ENCODE data around the gene NYAP1.

The NYAP1 gene

GRCh38 chr7:100465702-100466311 is 17.9 kb upstream of the NYAP1 start:
- TF ChIP-seq, protein P1, sequence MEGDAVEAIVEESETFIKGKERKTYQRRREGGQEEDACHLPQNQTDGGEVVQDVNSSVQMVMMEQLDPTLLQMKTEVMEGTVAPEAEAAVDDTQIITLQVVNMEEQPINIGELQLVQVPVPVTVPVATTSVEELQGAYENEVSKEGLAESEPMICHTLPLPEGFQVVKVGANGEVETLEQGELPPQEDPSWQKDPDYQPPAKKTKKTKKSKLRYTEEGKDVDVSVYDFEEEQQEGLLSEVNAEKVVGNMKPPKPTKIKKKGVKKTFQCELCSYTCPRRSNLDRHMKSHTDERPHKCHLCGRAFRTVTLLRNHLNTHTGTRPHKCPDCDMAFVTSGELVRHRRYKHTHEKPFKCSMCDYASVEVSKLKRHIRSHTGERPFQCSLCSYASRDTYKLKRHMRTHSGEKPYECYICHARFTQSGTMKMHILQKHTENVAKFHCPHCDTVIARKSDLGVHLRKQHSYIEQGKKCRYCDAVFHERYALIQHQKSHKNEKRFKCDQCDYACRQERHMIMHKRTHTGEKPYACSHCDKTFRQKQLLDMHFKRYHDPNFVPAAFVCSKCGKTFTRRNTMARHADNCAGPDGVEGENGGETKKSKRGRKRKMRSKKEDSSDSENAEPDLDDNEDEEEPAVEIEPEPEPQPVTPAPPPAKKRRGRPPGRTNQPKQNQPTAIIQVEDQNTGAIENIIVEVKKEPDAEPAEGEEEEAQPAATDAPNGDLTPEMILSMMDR (IDR thresholded peaks at IDR 0.05): peak; percentile 68
- Histone ChIP-seq H3K27ac (peak overlapping the region; percentile 47 to 73), H3K4me3 (peak overlapping the region; percentile 44)
- DNase-seq (ENCODE audit: low spot score): peak; percentile 84

DNA sequence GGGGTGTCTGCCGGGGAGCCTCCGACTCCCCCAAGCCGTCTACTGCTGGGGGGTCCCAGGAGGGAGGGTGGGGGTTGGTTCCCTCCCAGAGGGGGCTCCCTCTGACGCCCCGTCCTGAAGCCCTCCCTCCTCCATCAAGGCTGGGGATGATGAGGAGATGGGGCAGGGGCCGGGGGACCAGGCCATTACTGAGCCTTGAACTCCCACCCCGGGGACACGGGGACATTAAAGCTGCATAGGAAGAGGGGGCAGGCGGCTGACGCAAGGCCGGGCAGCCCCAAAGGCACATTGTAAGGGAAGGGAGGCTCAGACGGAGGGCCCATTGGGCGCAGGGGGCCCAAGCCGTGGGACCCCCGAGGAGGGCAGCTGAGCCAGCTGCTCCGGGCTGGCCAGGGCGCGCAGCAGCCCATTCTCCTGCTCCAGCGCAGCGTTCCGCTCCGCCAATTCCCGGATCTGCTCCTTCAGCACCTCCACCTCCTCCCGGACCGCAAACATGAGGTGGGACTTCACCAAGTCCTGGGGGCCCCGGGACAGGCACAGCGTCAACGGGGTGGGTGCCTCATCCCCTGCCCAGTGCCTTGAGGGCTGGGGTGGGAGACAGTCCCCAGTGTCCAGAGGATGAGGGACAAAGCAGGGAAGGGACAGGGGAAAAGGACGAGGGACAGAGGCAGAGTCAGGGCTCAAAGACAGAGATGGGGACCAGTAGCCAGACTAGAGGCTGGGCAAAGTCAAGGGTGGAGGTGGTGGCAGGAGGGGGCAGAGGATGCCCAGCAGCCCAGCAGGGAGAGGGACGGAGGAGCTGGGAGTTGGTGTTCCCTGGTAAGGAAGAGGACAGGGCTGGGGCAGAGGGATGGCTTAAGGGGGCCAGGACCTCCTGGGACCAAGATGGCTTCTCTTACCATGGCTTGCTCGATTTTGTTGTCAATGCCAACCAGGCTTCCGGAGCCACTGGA is 16.8 kb upstream of the NYAP1 start:
- peak overlapping the region; percentile 38 for H3K4me3 ChIP-seq

DNA sequence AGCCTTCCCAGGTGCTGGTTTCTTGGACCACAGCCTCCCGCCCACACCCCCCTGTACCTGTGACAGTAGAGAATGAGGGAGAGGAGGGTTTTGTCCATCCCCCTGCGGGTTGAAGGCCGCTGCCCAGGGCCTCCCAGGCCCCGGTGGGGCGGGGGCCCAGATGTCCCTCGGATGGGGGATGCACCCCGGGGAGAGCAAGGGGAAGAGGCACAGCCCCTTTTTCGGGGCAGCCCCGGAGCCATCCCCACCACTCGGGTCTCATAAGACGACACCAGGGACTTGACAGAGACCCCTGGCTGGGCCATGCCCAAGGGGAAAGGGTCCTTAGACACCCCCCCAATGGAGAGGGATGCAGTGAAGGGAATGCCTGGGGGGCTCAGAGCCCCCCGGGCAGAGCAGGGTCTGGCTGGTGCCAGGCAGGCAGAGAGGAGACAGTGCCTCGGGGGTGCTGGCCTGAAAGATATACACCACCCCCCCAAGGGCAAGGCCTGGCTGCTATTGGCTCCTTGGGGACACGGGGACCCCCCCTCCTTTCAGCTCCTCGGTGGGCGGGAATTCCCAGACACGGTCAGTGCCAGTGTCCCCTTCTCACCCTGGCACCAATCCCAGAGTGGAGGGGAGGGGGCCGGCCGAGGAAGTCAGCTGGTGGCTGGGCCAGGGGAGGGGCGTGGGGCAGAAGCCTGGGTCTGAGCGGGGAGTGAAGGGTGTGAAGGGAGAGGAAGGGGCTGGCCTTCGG is 15.9 kb upstream of the NYAP1 start:
- Histone ChIP-seq H3K27ac (peak overlapping the region in 1 of 2 donors; percentile 56), H3K4me3 (no peak overlapping the region)
- DNase-seq (ENCODE audit: low spot score): peak; percentile 74
- TF ChIP-seq, protein P1 (IDR thresholded peaks at IDR 0.05): no peak

More for the DNA sequence above, 16.8 kb upstream of the NYAP1 start:
- peak overlapping the region in 1 of 2 donors; percentile 56 for H3K27ac ChIP-seq
- DNase-seq (ENCODE audit: low spot score): peak; percentile 72
- TF ChIP-seq, protein P1 (IDR thresholded peaks at IDR 0.05): no peak

DNA sequence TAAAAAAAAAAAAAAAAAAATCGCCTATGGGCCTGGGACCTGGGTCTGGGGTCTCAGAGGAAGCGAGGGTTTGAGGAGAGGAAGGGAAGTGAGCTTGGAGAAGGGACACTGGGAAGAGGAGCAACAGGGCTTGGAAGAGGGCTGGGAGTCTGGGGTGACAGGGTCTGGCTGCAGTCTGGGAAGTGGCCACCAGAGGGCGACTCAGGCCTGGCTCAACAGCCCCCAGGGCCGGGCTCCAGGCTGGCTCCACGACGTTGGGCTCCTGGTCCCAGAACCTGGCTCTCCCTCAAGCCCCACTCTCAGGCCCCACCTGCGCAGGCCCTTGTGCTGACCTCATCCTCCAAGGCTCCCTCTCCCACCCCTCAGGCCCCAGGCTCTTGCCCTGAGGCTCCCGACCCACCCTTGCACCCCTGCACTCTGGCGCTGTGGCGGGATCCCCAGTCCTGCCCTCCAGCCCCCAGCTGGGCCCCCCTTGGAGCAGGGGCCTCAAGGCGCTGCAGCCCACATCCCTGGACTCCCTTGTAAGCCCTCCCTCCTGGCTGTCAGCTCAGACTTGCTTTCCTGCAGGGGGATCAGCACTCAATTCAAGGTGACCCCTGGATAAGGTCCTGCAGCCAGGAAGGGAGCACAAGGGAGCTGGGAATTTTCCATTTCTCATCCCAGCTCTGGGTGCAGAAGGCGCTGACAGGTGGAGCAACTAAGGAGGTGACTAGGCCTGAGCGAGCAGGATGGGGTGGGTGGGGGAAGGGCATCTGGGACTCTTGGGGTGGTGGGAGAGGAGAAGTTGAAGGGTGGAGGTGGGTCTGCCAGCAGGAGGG is 14.3 kb upstream of the NYAP1 start:
- TF ChIP-seq, protein P1 (IDR thresholded peaks at IDR 0.05): peak; percentile 89
- no peak overlapping the region for H3K4me3 ChIP-seq
- H3K27ac ChIP-seq: peak overlapping the region in 1 of 2 donors; percentile 47
- peak; percentile 83 for DNase-seq (ENCODE audit: low spot score)

DNA sequence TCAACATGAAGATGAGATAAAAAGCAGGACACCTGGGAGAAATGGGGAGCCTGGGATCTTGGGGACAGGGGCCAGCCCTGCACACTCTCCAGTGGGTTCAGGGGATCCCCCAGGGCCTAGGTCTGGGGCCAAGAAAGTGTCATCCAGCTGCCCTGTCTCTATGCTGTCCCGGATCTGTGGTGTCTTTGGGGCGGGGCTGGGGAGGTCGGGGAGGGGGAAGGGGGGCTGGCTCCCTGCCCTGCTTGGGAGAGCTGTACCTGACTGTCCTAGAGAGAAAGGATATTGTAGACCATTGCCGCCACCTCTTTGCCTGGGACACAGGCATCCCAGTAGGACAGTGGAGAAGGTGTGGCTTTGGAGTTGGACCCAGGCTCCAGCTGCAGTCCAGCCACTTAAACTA is 12.7 kb upstream of the NYAP1 start:
- TF ChIP-seq, protein P1 (IDR thresholded peaks at IDR 0.05): no peak
- no peak for DNase-seq (ENCODE audit: low spot score)
- H3K27ac ChIP-seq: peak overlapping the region in 1 of 2 donors; percentile 2
- H3K4me3 ChIP-seq: no peak overlapping the region

DNA sequence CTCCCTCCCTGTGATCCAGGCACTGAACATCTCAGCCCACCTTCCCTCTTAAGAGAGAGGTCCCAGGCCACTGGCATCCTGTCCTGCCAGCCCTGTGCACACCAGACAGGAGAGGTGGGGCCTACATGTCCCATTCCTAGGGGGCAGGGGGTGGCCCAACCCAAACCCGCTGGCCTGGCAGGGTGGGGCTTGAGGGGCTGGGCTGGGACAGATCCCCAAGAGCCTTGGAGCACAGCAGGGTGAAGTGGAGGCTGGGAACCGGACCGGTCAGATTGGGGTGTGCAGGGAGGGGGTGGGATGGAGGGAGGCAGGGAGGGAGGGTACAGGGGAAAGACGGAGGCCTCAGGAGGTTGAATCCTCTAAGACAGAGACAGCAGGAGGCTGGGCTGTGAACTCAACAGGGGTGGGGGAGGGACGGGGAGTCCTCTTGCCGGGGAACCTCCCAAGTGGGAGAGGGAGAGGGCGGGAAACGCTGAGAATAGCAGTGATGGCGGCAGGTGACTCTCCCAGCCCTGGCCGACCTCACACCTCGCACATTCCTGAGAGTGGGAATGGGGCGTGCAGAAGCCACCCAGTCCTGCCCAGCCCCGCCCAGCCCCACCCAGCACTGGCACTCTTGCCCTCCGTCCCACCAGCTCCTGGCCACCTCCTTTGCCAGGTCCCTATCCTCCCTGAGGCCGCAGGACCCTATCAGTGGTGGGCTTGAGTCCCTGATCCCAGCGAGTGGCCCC is 11.4 kb upstream of the NYAP1 start:
- H3K4me3 ChIP-seq: peak overlapping the region; percentile 41

More for the DNA sequence above, 11.4 kb upstream of the NYAP1 start:
- DNase-seq (ENCODE audit: low spot score): no peak
- peak overlapping the region; percentile 57 to 84 for H3K27ac ChIP-seq
- TF ChIP-seq, protein P1 (IDR thresholded peaks at IDR 0.05): no peak
